ENCODE data around the gene GET4.

GET4 gene

GRCh38 chr7:888081-889024 is 12.0 kb downstream of the GET4 start:
- TF ChIP-seq ZNF302 (tag by site-specific recombination; IDR thresholded peaks at IDR 0.05; ENCODE audit: low read depth) = no peak
- TF ChIP-seq TCF7L2 (IDR thresholded peaks at IDR 0.05; ENCODE audit: borderline replicate concordance, low read depth, low read length) = no peak
- no peak for TF ChIP-seq GFI1B (tag by site-specific recombination; IDR thresholded peaks at IDR 0.05)
- TF ChIP-seq ZFP69B (tag by site-specific recombination; IDR thresholded peaks at IDR 0.05) = no peak
- no peak for TF ChIP-seq ZNF670 (tag by site-specific recombination; IDR thresholded peaks at IDR 0.05; ENCODE audit: low read depth)
- TF ChIP-seq ZNF214 (tag by site-specific recombination; IDR thresholded peaks at IDR 0.05; ENCODE audit: borderline replicate concordance) = no peak
- TF ChIP-seq ZNF37A (tag by site-specific recombination; IDR thresholded peaks at IDR 0.05) = no peak
- no peak for TF ChIP-seq ZNF16 (tag by site-specific recombination; IDR thresholded peaks at IDR 0.05; ENCODE audit: low read depth)
- TF ChIP-seq ZNF266 (tag by site-specific recombination; IDR thresholded peaks at IDR 0.05; ENCODE audit: low read depth) = no peak
- TF ChIP-seq ZNF560 (tag by site-specific recombination; IDR thresholded peaks at IDR 0.05; ENCODE audit: borderline replicate concordance) = no peak
- TF ChIP-seq ZBTB48 (tag by site-specific recombination; IDR thresholded peaks at IDR 0.05) = no peak
- TF ChIP-seq ZNF366 (tag by site-specific recombination; conservative IDR thresholded peaks at IDR 0.05) = no peak
- TF ChIP-seq ZNF132 (tag by site-specific recombination; IDR thresholded peaks at IDR 0.05; ENCODE audit: borderline replicate concordance) = no peak
- no peak for TF ChIP-seq ZFP37 (tag by site-specific recombination; IDR thresholded peaks at IDR 0.05)
- TF ChIP-seq ZNF398 (tag by site-specific recombination; IDR thresholded peaks at IDR 0.05) = no peak
- TF ChIP-seq ZNF785 (tag by site-specific recombination; IDR thresholded peaks at IDR 0.05) = no peak
- TF ChIP-seq ZNF26 (tag by site-specific recombination; IDR thresholded peaks at IDR 0.05) = no peak
- TF ChIP-seq ZFP41 (tag by site-specific recombination; IDR thresholded peaks at IDR 0.05; ENCODE audit: borderline replicate concordance) = no peak
- TF ChIP-seq KLF9 (tag by site-specific recombination; IDR thresholded peaks at IDR 0.05; ENCODE audit: low read depth) = no peak
- TF ChIP-seq ZNF510 (tag by site-specific recombination; IDR thresholded peaks at IDR 0.05; ENCODE audit: insufficient replicate concordance) = no peak
- Histone ChIP-seq H3K9me3 (ENCODE audit: control insufficient read depth, insufficient read depth, low read depth, low read length) (no peaks in the 10 kb centered on the region), H3K36me3 (ENCODE audit: control insufficient read depth in 2 of 2, insufficient read depth in 1 of 2, low read length in 2 of 2) (peaks cover 17 to 70% of the 10 kb centered on the region in 2 experiments; a peak in 2 of 3 replicates), H3K4me1 (ENCODE audit: control insufficient read depth, insufficient read depth, low read length) (no peaks in the 10 kb centered on the region), H3K27ac (ENCODE audit: extremely low read depth, low read depth, low read length) (no peak overlapping the region), H3K4me3 (ENCODE audit: low read depth, low read length) (no peak overlapping the region)
- ChIA-PET POLR2A (no interaction called here), CTCF (no interaction called here)

- ChIA-PET CTCF (no interaction called here), POLR2A (no interaction called here)
- no peak for TF ChIP-seq ZNF639 (tag by site-specific recombination; IDR thresholded peaks at IDR 0.05)
- TF ChIP-seq ZNF404 (tag by site-specific recombination; IDR thresholded peaks at IDR 0.05) = no peak
- TF ChIP-seq HOXD13 (CRISPR knock-in tag; IDR thresholded peaks at IDR 0.05; ENCODE audit: borderline replicate concordance) = no peak
- no peak for TF ChIP-seq ZNF391 (tag by site-specific recombination; IDR thresholded peaks at IDR 0.05; ENCODE audit: borderline replicate concordance, low read depth)
- no peak for TF ChIP-seq ZNF16 (tag by site-specific recombination; IDR thresholded peaks at IDR 0.05; ENCODE audit: low read depth)
- TF ChIP-seq ZNF248 (tag by site-specific recombination; IDR thresholded peaks at IDR 0.05) = no peak
- no peak for TF ChIP-seq ZBTB48 (tag by site-specific recombination; IDR thresholded peaks at IDR 0.05)
- no peak for TF ChIP-seq ZNF140 (tag by site-specific recombination; IDR thresholded peaks at IDR 0.05)
- Histone ChIP-seq H3K9me3 (ENCODE audit: control insufficient read depth, insufficient read depth, low read depth, low read length) (no peaks in the 10 kb centered on the region), H3K36me3 (ENCODE audit: control insufficient read depth in 2 of 2, insufficient read depth in 1 of 2, low read length in 2 of 2) (peaks cover 18 to 77% of the 10 kb centered on the region in 2 experiments; a peak in 2 of 3 replicates), H3K4me1 (ENCODE audit: control insufficient read depth, insufficient read depth, low read length) (no peaks in the 10 kb centered on the region), H3K4me3 (ENCODE audit: low read depth, low read length) (no peak overlapping the region), H3K27ac (ENCODE audit: extremely low read depth, low read depth, low read length) (no peak overlapping the region)
Observed at GRCh38 chr7:889025-889390, 12.7 kb downstream of the GET4 start.
